GM18858 (cell line): ENCODE results near the gene PLEKHM3.

Source experiments
- ATAC-seq: cut with Tn5 transposase; IDR thresholded peaks from one replicate; pipeline ENCODE4 v1.9.1; 2021; ENCODE audit not compliant: unreplicated experiment

Gene PLEKHM3, protein sequence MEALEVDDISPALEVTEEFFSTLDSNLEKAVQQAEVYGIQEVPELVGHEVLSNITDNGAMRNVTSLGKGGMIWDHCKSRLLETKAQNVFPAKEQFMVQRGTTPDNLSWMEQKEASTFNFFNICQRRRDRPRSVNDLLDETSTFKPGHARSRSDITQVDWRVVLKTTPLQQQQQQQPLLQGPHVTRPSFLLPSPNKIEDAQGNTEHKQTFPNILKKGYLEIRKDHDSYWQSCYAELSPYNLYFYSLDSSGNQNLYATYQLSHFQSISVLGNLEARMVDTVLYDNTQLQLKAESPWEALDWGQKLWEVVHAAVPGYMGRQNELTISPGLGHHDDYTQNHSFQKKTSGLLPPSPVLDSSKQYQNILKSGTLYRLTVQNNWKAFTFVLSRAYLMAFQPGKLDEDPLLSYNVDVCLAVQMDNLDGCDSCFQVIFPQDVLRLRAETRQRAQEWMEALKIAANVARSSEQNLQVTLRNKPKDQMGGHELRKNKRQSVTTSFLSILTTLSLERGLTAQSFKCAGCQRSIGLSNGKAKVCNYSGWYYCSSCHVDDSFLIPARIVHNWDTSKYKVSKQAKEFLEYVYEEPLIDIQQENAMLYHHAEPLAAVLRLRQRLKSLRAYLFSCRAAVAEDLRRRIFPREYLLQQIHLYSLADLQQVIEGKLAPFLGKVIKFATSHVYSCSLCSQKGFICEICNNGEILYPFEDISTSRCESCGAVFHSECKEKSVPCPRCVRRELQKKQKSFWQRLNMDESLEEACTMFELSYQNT

DNA sequence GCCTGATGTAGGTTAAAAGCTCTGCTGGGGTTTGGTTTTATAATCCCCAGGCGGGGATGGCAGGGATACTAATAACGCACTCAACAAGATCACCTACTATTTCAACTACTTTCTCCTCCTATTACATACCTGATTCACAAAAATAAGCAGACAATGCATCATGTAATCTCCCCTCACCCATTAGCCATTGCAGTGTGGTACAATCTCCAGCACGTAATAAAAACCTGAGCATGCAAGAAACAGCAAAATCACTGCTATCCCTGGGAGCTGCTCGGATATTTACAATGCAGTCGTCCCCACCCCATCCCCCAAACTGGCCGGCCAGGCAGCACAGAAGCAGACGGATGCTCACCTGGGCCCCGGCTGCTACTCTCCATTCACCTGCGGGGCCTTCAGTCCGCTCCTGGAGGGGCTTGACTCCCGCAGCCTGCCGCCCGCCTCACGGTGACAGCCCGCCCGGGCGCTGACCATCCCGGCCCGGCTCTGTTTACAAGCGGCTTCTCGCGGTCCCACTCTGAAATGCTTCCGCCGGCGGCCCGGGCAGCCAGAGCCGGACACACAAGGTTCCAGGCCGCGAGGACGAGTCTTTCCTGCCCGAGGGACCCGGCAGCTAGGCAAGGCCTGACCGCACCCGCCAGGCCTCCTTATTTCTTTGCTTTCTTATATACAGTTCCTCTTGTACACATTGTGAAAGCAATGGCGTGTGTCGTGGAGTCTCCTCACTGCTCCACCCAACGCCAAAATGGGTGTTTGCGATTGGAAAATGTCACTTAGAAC is at the start of gene PLEKHM3:
Gene PLEKHM3 (minus strand): TSS at position 491 of the 777 bp plus-strand sequence. CDS start 23,888 bp downstream, outside the sequence.
- ATAC-seq: peak; percentile 81

DNA sequence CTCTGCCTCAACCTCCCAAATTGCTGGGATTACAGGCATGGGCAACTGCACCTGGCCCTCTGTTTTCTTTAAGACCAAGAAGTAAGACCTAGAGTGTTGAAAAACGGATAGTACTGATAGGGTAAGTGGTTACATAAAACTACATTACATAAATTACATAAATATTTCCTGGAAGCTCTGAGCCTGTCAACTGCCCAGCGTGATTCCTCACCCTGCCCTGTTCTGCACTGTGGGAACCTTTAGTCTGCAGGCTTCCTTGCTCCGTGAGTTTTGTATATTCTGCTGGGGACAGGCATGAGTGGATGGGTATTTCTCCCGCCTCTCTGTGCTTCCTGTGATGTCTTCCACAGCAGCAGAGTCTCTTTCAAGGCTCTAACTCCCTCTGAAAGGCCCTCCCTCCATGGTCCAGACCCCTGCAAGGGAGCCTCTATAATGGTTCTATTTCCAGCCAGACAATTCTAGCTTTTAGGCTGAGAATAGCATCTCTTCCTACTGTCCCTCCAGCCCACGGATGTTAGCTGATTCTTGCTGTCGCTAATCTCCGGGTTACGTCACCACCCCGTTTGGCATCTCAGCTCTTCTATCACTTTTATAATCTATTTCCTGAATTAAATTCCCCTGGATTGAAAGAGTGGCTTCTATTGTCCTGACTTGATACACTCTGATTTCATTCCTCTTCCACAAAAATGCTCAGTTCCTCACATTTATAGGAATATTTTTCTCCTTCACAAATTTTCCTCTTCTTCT is 49.5 kb upstream of the PLEKHM3 start:
- ATAC-seq: no peak

DNA sequence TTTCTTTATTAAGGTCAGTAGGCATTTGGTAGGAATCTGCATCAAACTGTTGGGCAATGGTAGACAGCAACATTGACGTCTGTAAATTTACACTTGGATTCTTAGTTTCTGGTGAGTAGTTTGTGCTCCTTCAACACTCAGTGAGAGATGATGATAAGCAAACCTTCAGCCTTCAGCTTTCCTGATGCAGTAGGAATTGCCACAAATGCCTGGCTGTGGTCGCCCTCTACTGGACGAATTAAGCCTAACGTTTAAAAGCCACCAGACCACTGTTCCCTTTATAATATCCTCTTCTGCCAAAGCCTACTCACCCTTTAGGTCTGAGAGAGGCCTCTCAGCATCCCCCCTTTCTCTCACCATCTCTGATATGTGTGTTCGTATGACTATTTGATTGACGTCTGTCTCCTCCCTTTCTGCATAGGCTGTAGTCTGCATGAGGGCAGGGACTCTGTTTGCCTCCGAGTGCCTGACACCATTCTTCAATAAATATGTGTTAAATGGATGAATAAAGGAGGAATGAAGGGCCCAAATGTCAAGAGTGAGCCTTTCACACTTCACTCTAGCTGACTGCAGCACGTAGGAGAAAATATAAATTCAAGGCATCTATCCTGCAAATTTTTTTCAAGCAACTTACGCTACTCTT is 47.0 kb upstream of the PLEKHM3 start:
- ATAC-seq: peak; percentile 84

DNA sequence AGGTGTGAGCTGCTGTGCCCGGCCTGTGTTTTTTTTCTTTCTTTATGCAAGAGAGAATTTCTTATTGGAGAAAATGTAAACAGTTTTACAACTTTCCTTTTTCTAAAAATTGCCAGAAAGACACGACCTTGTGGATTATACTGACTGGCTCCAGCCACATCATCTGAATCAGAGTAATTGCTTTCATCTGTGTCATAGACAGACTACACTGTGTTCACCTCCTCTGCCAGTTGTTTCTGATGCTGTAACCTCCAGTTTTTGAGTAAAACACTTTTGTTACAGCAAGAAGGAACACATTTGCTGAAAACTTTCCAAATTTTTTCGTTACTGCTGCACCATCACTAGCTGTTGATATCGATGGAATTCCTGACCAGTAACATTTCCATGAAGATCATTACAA is 43.9 kb upstream of the PLEKHM3 start:
- ATAC-seq: no peak

DNA sequence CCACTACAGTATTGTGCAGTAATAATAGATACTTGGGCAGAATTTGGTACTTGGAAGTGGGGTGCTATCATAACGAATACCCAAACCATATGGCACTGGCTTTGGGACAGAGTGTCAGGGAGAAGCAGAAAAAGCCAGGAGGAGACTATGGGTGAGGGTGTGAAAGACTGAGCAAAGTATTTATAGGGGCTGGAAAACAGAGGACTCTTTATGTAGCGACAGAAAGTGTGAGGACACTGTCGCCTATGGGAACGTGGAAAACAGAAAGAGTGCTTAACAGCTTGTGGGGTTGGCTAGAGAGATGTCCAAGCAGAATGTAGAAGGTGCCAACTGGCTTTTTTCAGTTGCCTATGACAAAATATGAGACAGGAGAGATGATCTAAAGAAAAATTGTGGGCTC is 40.7 kb upstream of the PLEKHM3 start:
- no peak for ATAC-seq

DNA sequence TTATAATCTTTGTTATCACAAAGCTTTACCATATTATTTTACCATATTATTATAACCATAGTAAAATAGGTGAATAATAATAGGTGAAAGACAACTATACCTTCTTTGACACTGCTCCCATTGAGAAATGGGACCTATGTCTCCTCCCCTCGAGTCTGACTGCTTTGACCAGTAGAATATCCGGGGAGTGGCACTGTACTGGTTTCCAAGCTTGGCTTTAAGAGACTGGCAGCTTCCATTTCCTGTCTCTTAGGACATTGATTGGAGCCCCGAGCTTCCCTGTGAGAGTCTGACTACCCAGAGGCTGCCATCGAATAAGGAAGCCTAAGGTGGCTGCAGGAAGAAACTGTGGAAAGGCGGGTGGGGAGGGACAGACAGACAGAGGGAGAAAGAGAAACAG is 40.1 kb upstream of the PLEKHM3 start:
- no peak for ATAC-seq

DNA sequence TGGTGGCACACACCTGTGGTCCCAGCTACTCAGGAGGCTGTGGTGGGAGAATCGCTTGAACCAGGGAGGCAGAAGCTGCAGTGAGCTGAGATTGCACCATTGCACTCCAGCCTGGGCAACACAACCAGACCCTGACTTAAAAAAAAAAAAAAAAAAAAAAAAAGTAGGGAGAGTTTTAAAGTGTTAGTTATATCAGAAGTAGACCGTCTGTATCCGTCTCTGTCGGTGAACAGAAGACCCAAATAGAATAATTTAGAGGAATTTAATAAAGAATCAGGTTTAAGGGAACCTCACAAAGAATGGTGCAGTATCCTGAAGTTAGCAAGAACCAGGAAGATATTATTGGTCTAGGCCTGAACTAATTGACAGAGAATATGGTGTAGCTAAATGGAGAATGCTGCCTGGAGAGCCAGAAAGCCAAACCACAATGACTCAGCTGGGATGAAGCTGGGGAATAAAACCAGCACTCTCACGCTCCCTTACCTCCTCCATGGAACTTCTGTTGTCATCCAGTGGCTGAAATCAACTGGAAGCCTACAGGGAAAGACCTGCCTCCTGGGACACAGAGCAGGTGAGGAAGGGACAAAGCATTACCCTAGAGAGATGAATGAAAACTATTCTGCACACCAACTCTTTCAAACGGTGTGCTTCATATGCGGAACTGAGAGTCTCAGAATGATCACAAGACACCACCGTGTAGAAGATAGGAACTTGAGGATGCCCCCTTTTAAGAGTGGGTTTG is 39.1 kb upstream of the PLEKHM3 start:
- ATAC-seq: no peak

DNA sequence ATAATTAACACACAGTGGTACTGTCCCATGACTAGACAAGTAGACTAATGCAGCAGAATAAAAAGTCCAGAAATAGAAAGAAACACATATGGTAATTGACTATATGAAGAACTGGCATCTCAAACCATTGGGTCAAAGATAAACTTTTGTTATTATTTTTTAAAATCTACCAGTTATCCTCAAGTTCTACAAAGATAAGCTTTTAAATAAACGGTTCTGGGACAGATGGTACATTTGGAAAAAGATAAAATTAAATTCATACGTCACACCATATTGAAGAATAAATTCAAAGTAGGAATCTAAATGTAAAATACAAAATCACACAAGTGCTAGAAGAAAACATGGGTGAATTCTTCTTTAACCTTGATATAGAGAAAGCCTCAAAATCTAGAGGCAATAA is 37.6 kb upstream of the PLEKHM3 start:
- no peak for ATAC-seq

DNA sequence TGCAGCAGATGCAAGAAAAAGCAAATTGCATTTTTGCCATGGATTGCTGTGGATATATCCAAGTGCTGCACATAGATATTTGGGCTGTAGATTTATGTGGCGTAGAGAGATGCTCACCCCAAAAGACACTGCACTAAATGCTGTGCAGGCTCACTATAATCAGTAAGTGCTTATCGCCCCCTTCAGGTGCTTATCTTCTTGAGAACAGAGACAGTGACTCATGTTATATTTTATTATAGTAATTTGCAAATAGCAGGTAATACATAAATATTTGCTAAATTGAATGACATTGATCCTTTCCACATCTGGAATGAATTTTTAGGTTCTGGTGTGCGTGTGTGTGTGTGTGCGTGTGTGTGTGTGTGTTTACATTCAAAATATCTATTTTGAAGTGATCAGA is 36.8 kb upstream of the PLEKHM3 start:
- ATAC-seq: no peak

DNA sequence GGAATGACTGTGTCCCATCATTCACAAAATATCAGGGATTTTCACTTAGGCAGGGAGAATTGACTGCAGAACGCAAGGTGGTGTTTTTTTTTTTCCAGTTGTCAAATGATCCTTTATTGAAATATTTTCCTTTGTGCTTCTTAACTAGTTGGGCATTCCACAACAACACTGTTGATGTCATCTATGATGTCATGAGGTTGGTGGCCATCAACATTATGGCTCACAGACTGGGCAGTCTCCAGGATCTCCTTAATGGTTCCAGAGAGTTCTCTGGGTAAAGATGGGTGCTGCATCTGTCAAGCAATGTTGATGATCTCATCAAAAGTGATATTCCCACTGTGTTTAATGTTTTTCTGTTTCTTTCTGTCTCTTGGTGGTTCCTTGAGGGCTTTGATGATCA is 31.8 kb upstream of the PLEKHM3 start:
- no peak for ATAC-seq

DNA sequence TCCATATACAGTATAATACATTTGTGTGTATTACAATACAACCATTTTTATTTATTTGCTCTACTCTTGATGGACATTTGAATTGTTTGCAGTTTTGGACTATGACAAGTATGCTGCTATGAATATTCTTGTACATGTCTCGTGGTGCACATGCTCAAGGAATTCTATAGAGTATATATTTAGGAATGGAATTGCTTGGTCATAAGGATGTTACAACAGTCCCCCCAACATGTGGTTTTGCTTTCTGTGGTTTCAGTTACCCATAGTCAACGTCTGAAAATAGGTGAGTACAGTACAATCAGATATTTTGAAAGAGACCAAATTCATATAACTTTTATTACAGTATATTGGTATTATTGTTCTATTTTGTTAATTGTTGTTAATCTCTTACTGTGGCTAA is 24.1 kb upstream of the PLEKHM3 start:
- ATAC-seq: no peak

DNA sequence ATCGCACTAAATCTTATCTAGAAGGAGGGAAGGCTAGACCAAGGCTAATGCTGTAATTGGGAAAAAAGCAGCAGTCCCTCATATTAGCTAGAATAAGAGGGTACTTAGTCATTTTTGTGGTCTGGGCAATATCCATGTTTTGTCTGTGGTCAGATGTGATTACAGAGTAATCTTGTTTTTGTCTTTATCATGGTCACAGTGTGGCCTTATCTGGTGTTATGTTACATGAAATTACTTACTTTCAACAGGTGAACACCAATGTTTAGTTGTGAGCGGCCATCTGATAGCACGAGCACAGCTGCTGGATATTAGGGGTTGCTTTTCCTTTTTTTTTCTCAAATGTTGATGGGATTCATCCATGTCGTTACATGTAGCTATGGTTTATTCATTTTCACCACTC is 23.7 kb upstream of the PLEKHM3 start:
- ATAC-seq: no peak

DNA sequence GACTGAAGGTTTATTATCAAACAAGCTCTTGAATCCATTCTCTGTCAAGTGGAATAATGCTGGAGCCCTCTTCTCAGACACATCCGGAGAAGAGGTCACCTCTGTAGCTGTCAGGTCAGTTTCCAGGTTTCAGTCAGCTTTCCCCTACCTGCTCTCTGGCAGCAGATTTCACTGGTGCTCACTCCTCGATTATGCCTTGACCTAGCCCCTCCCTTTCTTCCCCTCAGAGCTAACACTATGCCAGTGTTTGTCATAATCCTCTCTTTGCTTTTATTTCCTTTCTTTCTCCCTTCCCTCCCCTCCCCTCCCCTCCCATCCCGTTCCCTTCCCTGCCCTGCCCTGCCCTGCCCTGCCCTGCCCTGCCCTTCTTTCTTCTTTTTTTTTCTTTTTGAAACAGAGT is 22.5 kb upstream of the PLEKHM3 start:
- no peak for ATAC-seq

DNA sequence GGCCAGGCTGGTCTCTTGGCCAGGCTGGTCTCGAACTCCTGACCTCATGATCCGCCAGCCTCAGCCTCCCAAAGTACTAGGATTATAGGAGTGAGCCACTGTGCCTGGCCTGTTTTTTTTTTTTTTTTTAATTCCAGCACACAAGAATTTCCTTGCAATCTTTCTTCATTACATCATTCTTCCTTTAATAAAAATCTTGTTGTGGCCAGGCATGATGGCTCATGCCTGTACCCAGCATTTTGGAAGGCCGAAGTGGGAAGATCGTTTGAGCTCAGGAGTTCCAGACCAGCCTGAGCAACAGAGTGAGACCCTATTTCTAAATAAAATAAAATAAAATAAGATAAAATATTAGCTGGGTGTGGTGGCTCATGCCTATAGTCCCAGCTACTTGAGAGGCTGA is 21.4 kb upstream of the PLEKHM3 start:
- ATAC-seq: no peak

DNA sequence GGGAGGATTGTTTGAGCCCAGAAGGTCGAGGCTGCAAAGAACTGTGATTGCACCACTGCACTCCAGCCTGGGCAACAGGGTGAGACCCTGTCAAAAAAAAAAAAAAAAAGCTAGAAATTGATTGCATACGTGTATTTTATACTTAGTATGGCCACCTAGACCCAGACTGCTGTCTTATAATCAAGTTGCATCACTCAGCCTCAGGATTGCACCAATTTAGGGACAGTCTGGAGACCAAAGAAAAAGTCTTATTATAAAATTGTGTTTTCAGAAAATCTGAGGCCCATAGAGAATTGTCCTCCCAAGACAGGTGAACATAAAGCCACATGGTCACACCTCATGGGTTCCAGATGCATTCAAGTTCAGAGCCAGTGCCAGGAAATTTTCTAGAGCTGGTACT is 17.1 kb upstream of the PLEKHM3 start:
- ATAC-seq: no peak

DNA sequence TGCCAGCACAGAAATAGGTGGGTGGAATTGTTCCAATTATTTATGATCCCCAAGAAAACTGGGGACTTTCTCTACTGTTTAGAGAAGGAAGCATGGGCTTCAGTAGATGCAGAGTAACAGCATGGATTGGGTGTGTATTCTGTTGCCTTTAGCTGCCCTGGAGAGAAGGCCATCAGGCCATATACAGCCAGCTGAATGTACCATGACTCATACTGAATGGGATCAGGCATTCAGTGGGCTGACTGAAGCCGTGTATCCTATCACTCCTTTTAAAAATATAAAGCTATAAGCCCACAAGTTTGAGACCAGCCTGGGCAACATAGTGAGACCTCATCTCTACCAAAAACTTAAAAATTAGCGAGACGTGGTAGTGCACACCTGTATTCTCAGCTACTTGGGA is 16.7 kb upstream of the PLEKHM3 start:
- ATAC-seq: no peak

DNA sequence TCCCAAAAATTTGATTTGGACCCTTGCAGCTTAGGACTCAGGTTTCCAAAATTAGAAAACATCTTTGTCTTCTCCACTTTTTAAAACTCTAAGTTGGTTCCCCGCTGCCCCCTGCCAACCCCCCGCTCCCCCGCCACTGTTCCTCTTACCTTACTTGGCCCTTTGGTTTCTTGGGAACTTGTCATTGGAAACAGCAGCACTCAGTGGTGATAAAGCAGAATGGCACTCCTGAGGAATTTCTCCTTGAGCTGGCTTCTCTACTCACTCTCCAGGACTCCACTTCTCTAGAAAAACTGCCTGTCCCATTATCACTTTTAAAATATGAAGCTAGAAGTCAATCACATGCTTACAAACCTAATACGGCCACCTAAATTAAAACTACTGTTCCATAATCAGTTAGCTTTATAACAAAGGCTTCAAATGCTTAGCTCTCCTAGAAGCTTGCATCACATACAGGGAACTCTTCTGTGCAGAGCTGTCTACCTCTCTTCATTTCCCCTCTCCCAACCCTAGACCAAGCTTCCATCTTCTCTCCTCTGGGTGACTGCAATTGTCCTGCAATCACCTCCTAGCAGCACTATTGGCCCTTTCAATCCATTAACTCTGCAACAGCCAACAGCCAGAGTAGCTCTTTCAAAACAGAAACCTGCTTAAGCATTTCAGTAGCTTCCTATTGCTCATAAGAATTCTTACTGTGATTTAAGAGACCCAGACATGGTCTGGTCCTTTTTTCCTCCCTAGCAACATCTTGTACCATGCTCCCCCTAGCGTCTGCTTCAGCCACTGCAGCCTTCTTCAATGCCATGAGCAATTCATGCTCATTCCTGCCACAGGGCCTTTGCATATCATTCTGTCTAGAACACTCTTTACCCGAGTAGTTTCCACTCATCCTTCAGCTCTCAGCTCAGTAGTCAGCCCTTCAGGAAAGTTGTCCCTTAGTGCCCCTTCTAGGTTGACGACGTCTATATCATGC is 15.2 kb upstream of the PLEKHM3 start:
- ATAC-seq: peak; percentile 85

DNA sequence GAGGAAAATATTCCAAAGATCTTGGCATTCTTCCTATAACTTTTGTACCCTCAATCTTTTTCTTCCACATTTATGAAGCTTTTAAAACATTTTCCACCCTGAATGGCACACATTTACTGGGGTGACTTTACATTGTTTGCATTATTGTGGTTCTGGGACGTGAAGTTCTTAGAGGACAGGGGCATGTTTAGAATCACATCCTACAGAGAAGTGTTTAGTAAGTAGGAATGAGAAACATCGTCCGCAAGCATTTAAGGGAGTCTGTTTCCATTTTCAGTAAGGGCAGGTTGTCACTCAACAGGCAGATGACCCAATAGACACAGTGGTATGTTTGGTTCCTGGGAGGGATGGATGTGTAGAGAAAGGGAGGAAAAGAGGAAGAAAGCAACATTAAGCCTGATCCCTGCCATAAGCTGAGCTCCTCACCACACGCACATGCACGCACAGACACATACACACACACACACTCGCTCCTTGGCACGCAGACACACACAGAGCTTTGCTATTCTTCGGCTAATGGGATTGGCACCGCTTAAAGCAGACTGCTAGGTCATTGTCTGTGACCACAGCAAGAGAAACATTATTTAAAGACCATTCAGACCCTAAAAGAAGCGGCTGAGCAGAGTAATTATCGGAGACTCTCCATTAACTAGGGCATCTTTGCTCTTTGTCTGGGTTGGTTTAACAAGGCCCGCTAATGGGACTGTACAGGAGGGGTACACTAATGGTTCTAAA is 14.2 kb upstream of the PLEKHM3 start:
- ATAC-seq: no peak
